HG03354 (cell line): Measurements from ENCODE around the gene SAE1.

Experiments
- ATAC-seq: cut with Tn5 transposase; IDR thresholded peaks from one replicate; pipeline ENCODE4 v1.9.1; 2021; ENCODE audit warnings: mild to moderate bottlenecking; ENCODE audit not compliant: unreplicated experiment, poor library complexity, severe bottlenecking

SAE1 gene

DNA sequence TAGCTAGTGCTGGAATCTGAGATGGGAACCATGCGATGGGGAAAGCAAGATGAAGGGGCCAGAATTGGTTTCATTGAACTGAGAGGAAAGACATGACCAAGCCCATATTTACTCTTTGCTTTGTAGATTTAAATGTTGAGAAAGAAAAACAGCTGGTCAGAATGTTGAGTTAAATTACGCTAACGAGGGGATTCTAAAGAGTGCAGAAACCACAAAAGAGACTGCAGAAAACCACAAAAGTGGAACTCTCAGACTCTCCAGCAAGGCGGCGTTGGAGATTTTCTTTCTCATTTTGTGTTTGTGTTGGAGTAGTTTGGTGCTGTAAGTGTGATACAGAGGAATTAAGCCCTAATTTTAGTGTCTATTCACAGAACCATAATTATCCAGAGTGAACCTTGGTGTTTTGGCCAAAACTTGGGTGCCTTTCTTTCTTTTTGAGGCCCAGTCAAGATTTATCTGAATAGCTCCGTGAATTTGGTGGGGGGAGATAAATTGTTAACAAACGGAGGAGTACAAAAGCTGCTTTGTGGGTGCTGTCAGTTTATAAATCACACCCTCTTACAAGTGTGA is 26.3 kb downstream of the SAE1 start:
- no peak for ATAC-seq

DNA sequence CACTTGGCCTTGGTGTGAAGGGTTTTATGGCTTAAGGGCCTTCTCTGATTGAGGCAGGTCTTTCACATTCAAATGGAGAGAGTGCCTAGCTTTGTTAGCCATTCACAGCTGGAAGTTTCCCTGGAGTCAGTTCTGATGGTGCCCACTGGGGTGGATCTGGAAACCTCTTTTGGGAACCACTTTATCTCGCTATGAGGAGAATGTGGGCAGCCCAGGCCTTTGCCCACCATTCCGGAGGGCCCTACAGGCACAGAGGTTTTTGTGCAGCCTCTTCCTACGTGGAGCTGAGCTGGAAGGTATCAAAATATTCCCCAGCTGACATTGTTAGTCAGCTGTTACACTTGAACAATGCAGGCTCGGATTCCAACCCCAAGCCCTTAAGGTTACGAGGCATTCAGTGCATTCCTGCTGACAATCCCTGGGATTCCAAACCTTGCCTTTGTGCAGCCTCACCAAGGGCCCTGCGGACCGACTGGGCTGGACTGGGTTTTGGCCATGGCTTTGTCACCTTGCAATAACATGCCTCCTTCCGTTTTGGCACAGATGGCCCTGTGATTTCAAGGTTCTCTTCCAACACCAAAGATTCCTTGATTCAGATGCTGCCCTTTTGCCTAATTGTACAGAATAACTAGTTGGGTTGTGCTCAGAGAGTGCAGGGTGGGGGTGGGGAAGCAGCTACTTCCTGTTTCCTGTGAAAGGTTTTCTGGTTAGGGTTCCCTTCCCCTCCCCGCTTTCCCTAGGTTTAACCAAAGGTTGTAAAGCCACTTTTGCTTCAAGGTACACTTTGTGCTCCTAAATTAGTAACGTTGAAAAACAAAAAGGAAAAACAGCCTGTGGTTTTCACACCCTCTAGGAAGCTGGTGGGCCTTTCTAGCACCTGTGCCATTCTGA is 27.0 kb downstream of the SAE1 start:
- no peak for ATAC-seq

DNA sequence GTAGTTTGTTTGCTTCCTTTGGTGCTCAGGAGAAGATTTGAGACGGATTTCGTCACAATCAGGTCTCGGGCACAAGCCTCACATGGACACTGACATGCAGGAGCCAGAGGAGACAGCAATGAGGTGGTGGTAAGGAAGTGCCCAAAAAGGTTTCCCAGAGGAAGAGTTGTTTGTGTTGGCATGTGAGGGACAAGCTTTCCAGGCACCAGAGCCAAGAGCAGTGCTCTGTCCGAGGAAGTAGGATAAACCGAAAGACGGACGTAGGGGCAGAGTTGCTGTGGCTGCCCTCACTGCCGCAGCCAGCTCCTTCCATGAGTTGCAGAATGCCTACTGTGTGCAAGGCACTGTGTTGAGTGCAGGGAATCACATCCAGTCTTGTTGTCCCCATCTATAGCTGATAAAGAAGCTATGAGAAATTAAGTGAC is 27.7 kb downstream of the SAE1 start:
- ATAC-seq: no peak

DNA sequence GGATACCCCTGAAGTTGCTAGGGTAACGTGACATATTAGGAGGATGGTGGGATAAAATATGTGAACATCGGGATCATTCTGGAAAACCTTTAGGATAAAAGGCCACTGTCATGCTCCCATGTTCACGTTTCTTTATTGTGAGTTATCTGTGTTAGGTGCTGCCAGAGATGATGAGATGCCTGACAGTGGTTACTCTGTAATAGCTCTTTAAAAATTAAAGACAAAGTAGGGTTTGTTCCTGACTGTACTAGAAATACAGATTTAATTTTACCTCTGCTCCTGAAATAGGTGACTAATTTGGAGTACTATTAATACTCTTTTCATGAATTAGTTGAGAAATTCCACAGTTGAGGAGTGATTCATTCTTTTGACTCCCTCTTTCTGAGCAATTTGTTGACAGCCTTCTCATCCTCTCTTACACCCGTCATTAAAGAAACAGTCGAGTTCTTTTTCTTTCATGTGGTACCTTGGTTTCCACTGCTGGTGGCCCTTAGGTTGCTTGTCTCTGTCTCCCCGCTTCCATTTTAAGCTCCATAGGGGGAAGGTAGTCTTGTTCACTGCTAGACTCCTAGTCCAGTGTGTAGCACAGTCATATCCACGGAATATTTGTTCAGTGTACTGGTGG is 28.4 kb downstream of the SAE1 start:
- no peak for ATAC-seq

DNA sequence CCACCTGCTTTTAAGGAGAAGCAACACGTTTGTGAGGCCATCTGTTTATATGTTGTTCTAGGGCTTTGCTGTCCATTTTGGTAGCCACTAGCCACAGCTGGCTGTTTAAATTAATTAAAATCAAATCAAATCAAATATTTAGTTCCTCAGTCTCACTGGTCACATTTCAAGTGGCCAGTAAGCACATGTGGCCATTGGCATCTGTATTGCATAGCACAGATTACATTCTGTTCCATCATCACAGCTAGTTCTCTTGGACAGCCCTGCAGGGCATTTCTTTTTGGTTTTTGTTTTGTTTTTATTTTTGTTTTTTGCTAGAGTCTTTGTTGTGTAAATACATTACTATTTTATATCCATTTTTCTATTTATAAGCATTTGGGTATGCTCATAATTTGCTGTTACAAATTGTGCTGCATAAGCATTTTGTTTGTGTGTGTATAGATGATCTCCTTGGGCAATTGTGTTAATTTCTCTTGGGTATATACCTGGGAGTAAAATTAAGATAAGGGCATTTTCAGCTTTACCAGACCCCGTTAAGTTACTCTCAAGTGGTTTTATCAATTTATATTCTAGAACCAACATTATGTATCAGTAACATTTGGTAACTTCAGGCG is 31.3 kb downstream of the SAE1 start:
- ATAC-seq: no peak

DNA sequence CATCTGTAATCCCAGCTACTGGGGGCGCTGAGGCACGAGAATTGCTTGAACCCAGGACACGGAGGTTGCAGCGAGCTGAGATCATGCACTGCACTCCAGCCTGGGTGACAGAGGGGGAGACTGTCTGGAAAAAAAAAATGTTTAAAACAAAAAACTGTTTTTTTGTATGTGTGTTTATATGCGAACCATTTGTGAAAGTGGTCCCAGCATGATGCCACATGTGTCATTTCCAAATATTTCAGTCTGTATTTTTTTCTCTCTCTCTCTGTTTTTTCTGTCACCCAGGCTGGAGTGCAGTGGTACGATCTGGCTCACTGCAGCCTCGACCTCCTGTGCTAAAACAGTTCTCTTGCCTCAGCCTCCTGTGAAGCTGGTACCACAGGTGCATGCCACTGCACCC is 37.4 kb downstream of the SAE1 start:
- no peak for ATAC-seq

DNA sequence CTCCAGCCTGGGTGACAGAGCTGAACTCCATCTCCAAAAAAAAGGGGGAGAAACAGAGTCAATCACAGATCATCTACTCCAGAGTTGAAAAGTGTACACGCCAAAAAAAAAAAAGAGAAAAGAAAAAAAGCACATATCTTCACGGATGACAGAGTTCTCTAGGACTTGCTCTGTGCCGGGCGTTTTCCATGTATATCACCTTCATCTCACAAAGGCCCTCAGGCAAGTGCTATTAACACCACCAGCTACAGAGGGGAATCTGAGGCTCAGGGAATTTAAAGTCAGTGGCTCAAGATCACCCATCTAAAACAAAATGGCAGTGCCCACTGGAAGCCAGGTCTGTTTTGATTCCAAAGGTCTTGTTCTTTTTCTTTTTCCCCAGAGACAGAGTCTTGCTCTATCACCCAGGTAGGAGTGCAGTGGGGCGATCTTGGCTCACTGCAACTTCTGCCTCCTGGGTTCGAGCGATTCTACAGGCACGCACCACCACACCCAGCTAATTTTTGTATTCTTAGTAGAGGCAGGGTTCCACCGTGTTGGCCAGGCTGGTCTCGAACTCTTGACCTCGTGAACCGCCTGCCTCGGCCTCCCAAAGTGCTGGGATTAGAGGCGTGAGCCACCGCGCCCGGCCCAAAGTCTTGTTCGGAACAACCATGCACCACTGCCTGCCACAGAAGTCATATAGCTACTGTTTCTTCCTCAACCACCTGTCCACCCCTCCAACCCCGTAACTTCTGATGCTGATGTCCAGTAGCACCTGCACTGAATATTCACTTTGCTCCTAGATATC is 42.2 kb downstream of the SAE1 start:
- no peak for ATAC-seq

DNA sequence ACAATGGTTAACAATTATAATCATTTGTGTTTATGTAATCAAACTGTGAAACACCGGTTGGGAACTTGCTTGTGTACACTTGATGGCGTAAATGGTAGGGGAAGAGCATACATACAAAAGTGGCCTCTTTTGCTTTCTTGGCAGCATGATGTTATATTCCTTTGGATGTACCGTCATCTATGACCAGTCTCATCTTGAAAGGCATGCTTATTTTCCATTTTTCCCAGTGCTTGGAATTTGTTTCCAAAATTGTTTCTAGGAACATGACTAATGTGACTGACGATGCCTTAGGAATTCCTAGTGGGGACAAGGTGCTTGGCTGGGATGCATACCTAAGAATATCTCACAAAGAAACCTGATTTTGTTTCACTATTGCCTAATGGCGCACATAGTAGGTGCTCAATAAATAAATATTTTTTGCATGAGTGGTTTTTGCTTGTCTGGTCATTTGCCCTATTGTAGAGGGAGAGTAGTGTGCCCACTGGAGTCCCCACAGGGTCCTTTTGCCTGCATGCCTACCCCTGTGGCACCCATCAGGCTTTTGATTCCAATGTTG is 45.5 kb downstream of the SAE1 start:
- ATAC-seq: no peak

DNA sequence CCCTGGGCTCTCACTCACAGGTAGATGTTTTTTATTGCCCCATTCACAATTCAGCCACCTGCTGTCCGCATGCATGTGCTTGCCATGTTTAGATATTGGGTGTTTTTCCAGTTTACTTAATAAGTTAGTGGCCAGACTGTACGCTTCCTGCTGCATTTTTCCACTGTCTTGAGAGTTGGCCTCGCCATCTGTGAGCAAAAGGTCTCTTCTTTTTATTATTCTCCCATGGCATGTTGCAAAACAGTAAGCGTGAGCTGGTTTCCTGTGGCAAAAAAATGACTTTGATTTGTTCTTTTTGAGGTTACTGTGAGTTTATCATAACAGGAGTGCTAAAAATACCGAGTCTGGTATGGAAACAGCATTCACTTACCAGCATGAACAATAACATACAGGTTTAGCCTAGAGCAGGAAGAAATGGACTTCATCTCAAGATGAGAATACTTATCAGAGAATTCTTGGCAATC is 46.0 kb downstream of the SAE1 start:
- ATAC-seq: no peak

DNA sequence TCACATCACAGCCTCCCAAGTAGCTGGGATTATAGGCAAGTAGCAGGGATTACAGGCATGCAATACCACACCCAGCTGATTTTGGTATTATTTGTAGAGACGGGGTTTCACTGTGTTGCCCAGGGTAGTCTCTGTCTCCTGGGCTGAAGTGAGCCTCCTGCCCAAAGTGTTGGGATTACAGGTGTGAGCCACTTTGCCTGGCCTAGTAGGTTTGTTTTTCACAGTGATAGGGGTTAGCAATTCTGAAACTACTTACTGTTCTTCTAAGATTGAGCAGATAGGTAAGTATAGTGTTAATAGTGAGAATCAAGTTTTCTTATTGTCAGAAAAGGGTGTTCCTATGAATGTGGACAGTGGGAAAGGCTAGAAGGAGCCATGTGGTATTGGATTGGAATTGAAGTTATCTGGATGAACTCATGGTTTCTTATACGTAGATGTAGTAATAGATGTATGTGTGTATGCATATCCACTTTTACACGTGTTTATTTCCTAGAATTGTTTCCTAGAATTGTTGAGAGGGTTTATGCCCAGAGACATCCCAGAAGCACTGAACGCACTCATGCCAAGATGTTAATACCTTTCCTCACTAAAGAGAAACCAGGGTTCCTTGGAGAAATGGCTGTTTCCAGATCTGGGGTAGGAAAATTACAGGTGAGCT is 49.1 kb downstream of the SAE1 start:
- ATAC-seq: no peak

DNA sequence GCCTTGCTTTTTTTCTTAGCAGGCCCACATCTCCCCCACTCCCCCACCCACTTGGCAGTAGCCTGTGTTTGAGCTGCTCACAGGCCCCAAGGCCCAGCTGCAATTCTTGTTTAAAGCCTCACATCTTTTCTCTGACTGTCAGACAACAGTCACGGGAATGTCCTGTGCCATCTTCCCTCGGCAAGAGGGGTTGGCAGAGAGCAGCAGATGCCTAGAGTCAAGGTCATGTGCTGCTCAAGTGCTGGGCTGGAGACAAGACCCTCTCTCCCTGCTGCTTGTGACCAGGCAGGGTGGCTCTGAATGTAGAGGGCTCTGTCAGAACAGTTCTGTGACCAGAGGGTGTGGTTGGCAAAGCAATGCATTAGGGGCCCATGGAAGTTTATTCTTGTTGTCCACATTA is 53.0 kb downstream of the SAE1 start:
- no peak for ATAC-seq

DNA sequence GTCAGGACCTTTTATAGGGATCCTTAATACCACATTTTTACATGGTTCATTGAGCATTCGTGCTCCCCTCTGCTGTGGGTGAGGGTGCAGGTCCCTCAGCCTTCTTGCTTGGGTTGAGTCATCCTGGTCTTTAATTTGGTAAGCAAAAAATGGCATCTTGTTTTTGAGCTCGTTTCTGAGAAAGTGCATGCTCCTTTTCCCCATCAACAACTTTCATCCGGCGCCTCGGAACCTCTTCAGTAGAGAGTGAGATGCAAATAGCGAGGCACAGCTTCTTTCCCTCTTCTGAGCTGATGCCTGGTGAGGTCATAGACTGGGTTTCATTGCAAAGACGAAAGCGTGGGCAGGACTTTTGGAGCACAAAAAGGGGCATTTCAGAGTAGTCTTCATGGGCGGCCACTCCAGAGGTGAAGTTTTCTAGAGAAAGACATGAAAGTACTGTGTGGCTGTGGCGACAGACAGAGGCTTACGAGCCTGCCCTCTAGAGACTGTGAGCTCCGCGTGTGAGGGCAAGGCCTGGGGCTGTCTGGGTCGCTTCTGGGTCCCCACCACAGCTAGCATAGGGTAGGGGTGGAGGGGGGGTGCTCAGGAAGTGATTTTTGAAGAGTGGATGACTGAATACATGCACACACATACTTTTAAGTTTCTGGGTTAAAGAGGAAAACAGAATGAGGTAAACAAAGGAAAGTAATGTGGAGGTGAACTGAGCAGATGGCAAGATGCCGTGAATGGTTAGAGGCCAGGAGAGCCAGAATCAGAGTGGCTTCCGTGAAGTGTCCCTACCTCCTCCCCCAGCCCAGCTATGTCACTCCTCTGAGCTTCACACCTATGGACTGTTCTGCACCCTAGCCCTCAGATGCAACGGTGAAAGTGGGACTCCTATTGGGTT is 56.1 kb downstream of the SAE1 start:
- ATAC-seq: peak; percentile 79

DNA sequence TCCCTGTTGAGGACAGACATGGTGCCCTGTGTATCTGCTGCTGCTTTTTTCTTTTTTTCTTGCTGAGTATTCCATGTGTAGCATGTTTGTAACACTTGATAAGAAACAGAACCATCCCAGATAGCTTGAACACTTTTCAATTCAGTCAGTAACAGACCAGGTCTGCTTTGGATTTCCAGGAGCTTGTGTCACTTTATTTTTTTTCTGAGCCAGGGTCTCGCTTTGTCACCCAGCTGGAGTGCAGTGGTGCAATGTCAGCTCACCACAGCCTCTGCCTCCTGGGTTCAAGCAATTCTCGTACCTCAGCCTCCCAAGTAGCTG is 56.7 kb downstream of the SAE1 start:
- no peak for ATAC-seq

DNA sequence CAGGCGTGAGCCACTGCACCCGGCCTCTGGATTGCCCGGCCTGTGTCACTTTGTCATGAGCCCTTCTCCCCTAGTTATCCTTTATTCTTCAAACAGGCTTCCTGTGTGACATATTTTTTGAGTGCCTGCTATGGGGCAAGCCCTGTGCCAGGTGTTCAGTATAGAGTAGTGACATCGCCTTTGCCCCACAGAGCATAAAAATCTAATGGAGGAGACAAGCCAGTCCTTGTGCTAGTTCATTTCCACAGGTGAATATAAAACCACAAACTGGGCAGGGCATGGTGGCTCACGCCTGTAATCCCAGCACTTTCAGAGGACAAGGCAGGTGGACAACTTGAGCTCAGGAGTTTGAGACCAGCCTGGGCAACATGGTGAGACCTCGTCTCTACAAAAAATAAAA is 57.2 kb downstream of the SAE1 start:
- ATAC-seq: no peak

DNA sequence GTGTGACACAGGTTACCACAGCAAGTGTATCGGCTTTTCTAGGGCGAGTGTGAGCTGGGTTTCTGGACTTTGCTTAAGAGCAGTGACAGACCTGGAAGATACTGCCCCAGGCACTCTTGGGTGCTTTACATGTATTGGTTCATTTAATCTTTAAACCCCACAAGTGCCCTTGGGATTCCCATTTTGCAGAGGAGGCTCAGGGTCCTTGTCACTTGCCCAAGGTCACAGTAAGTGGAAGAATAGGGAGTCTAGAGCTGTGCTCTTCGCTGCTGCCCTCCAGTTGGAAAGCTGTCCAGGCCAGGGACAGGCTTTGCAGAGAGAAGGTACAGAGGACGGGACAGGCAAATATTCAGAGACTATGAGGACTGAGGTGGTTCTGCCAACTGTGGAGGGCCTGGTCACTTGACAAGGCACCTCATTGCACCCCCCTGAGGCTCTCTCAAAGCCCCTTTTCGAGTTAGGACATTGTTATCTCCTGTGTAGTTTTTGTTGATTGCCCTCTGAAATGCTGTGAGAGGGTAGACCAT is 57.9 kb downstream of the SAE1 start:
- ATAC-seq: no peak

DNA sequence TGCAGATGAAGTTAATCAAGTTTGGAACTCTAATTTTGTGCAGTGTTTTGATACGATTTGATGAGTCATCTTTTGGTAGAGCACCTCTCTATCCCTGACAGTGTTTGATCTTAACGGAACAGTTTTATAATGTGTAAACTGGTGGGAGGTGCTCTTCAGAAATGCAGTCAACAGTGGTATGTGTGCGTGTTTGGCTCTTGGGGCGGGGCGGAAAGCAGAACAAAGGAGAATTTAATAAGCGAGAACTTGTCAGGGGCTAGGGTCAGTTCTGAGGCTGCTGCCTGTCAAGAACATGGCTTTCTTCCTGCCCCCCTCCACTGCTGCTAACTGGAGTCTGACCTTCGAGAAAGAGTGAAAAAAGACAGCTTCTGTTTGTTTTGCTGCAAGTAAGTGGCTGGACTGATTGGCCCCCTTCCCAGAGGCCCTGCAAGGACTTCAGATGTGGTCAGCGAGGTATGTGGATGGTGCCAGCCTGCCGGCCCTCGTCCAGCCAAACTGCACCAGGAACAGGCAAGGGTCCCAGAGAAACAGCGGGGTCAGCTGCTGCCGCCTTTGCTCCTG is 59.6 kb downstream of the SAE1 start:
- no peak for ATAC-seq

DNA sequence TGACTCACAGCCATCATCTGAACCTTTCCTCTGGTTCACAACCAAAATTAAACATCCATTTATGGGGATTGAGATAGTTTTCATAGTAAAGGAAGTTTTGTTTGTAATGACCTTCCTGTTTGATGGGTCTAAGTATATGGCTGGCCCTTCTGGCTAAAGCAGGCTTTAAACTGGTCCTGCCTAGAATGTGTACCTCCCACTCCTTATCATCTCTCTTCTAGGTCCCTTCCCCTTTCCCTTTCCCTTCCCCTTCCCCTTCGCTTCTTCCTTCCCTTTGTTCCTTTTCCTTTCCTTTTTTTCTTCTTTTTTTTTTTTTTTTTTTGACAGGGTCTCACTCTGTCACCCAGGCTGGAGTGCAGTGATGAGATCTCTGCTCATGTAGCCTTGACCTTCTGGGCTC is 64.8 kb downstream of the SAE1 start:
- no peak for ATAC-seq

DNA sequence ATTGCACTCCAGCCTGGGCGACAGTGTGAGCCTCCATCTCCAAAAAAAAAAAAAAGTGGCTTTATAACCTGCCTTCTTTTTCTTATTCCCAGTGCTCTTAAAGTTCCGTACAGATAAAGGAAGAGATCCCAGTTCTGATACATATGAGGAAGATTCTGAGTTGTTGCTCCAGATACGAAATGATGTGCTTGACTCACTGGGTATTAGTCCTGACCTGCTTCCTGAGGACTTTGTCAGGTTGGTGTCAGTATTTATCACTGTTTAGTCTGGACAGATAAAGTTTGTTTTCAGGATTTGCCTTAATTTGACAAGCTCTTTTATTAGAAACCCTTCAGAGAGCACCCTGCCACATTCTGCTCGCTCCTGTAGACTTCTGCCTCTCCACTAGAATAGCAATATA is 66.5 kb downstream of the SAE1 start:
- ATAC-seq: no peak
